ENCODE measurements around the gene KLKB1.

- TF ChIP-seq CTCF (optimal IDR thresholded peaks at IDR 0.05 in 1 of 3, IDR thresholded peaks at IDR 0.05 in 1 of 3, conservative IDR thresholded peaks at IDR 0.05 in 1 of 3; ENCODE audit: extremely low read depth in 1 of 3, insufficient read depth in 2 of 3, low read length in 3 of 3): no peak
- no peak for TF ChIP-seq EZH2 (IDR thresholded peaks at IDR 0.05; ENCODE audit: low read length)
Measured at GRCh38 chr4:186249785-186250754, 22.8 kb downstream of the KLKB1 start.
